HEK293 (cell line): ENCODE results near the gene SPTBN1.

ENCODE experiments used
- CTCF ChIP-seq: fragments of 450-650 bp; formaldehyde crosslinking; IDR thresholded peaks from 2 replicates; pipeline ENCODE4 v1.5.1; 2016; ENCODE audit warnings: missing biosample characterization, missing genetic modification characterization
- ZBTB6 ChIP-seq: fragments of 450-650 bp; formaldehyde crosslinking; IDR thresholded peaks from 2 replicates; pipeline ENCODE4 v1.5.1; 2017; ENCODE audit warnings: missing biosample characterization, missing genetic modification characterization
- ZNF274 ChIP-seq, 2 experiments: fragments of 200-500 bp in 1 of 2; fragments of 450-650 bp in 1 of 2; sonication (Bioruptor generic) in 1 of 2; formaldehyde crosslinking in 1 of 2; IDR thresholded peaks; 2 replicates each; pipeline versions ENCODE4 v1.5.1 to v1.6.1; 2014 to 2016; ENCODE audit warnings: borderline replicate concordance in 1 of 2, inconsistent platforms in 1 of 2, low read length in 1 of 2, missing biosample characterization in 1 of 2, missing genetic modification characterization in 1 of 2
- ZNF335 ChIP-seq: fragments of 450-650 bp; formaldehyde crosslinking; conservative IDR thresholded peaks from 2 replicates; pipeline ENCODE4 v1.5.1; 2016; ENCODE audit warnings: missing biosample characterization, missing genetic modification characterization

- TF ChIP-seq CTCF (tag by site-specific recombination) (no peak), ZNF274 (IDR thresholded peaks at IDR 0.05; ENCODE audit: low read length) (no peak), ZNF274 (tag by site-specific recombination; IDR thresholded peaks at IDR 0.05; ENCODE audit: borderline replicate concordance) (no peak), ZNF335 (tag by site-specific recombination) (no peak), ZBTB6 (no peak)
These were observed 94.4 kb downstream of the SPTBN1 start for GRCh38 chr2:54550547-54550946.
